ENCODE results near the gene AMZ1.
"Not testable (repeated sequence)": the region's sequence is repeated elsewhere in the genome, so short reads cannot be mapped to it uniquely, and the experiment has no call there.

The AMZ1 gene

DNA sequence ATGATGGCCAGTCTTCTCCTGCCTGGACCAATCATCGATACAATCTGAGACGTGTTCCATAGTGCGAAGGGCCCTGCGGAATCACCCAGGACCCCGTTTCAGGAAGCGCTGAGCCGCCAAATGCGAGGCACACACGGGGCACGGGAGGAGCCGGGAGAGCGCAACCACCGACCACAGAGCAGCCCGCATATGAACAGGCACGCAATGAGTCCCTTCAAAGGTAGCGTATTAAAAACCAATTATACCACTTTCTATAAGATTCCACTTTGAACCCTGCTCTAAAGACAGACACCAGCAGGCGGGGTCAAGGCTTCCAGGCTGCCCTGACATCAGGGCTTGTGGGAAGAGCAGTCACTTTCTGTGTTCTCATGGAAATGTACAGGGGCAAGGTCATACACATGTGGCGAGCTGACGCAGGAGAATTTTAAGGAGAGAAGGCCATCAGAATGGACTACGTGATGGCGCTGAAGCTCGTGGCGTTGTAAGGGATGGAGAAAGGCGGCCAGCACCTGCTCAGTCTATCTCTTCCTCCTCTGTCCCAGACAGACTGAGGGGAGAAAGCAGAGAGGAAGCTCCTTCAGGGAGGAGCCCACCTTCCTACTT is 46.2 kb downstream of the AMZ1 start:
- peak overlapping the region; percentile 92 for H3K27ac Mint-ChIP-seq
- H3K4me3 Mint-ChIP-seq, result peak overlapping the region; percentile 32
- peaks cover 2% of the 10 kb centered on the region for H3K27me3 Mint-ChIP-seq (ENCODE audit: low read depth, poor library complexity)
- peaks cover 58% of the 10 kb centered on the region for H3K4me1 Mint-ChIP-seq
- no peak for DNase-seq
- TF ChIP-seq, protein P1, sequence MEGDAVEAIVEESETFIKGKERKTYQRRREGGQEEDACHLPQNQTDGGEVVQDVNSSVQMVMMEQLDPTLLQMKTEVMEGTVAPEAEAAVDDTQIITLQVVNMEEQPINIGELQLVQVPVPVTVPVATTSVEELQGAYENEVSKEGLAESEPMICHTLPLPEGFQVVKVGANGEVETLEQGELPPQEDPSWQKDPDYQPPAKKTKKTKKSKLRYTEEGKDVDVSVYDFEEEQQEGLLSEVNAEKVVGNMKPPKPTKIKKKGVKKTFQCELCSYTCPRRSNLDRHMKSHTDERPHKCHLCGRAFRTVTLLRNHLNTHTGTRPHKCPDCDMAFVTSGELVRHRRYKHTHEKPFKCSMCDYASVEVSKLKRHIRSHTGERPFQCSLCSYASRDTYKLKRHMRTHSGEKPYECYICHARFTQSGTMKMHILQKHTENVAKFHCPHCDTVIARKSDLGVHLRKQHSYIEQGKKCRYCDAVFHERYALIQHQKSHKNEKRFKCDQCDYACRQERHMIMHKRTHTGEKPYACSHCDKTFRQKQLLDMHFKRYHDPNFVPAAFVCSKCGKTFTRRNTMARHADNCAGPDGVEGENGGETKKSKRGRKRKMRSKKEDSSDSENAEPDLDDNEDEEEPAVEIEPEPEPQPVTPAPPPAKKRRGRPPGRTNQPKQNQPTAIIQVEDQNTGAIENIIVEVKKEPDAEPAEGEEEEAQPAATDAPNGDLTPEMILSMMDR (IDR thresholded peaks at IDR 0.05), result no peak
- peaks cover 5% of the 10 kb centered on the region for H3K9me3 Mint-ChIP-seq
- H3K36me3 Mint-ChIP-seq (ENCODE audit: low read depth), result peaks cover 57% of the 10 kb centered on the region

DNA sequence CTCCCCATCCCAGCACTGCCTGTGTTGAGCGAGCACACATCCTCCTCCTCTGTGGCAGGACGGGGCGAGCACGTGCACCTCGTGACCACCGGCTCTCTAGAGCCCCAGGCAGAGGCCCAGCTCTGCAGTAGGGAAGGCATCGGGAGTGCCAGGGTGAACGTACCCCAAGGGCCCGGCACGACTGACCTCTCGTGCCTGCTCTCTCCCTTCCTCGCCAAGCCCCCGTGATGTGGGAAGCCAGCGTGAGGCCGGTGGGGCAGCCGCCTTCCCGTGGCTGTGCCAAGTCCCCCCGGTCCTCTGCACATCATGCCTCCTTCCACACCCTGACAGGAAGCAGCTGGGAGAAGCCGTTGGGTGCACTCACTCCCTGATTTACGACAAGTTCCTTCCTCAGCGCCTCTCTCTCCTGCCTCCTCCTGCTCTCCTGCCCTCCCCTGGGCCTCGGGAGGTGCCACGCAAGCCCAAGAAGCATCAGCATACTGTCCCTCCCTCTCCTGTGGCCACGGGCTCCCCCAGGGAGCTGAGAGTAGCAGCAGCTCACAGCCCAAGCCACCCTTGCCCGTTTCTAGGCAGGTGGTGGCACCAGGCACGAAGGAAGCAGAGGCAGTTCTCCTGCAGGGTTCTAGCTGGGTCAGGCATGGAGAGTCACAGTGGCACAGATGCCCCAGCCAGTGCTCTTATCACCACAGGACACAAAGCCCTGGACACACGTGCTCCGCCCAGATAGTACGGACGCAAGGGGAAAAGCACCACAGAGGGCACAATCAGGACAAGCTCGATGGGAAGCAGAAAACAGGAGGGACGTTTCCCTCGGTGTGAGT is 47.0 kb downstream of the AMZ1 start:
- H3K27ac Mint-ChIP-seq, result peak overlapping the region; percentile 85
- H3K27me3 Mint-ChIP-seq (ENCODE audit: low read depth, poor library complexity), result peaks cover 2% of the 10 kb centered on the region
- DNase-seq, result no peak
- H3K9me3 Mint-ChIP-seq, result peaks cover 6% of the 10 kb centered on the region
- peaks cover 57% of the 10 kb centered on the region for H3K36me3 Mint-ChIP-seq (ENCODE audit: low read depth)
- TF ChIP-seq, protein P1 (IDR thresholded peaks at IDR 0.05), result no peak
- peaks cover 50% of the 10 kb centered on the region for H3K4me1 Mint-ChIP-seq
- no peak overlapping the region for H3K4me3 Mint-ChIP-seq

DNA sequence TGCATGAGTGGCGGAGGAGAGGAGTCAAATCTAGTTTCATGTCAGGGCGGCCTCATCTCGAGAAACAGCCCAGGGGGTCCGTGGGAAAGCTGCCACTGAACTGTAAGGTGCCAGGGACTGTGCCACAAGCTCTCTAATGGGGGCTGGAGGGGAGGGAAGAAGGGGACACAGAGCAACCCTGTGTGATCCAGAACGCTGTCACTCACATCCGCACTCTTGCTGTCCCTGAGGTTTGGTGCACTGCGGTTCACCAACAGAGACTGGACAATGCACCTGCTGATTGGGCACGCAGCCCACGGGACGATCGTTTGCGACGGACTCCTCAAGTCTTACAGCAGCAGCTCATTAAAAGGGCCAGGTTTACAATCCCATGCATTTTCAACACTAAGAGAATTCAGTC is 47.7 kb downstream of the AMZ1 start:
- Mint-ChIP-seq H3K27me3 (ENCODE audit: low read depth, poor library complexity) (peaks cover 2% of the 10 kb centered on the region), H3K9me3 (peaks cover 13% of the 10 kb centered on the region), H3K27ac (peak overlapping the region; percentile 85), H3K4me3 (no peak overlapping the region), H3K4me1 (peaks cover 45% of the 10 kb centered on the region), H3K36me3 (ENCODE audit: low read depth) (peaks cover 59% of the 10 kb centered on the region)
- no peak for DNase-seq
- TF ChIP-seq, protein P1 (IDR thresholded peaks at IDR 0.05), result no peak

DNA sequence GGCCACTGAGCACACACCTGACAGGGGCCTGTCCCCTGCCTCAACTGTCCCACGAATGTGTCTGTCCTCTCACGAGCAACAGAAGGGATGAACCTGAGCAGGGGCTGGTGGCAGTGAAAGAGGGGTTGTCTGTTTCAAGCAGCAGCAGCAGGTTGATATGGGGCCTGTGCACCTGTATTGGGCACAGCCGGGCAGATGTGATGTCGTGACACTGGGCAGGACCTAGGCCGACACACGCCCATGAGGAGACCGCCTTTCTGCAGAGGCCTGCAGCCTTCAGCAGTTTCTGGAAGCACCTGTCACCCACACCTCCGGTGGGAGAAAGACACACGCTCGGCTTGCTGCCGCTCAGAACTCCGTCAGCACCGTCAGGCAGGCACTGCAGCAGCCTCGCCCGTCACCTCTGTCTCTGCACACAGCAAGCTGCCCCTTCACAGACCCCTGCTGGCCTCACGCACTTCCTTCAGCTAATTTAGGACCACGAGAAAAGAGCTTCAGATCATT is 48.5 kb downstream of the AMZ1 start:
- Mint-ChIP-seq H3K4me3 (no peak overlapping the region), H3K27ac (no peak overlapping the region), H3K27me3 (ENCODE audit: low read depth, poor library complexity) (peaks cover 2% of the 10 kb centered on the region), H3K9me3 (peaks cover 13% of the 10 kb centered on the region), H3K4me1 (peaks cover 45% of the 10 kb centered on the region), H3K36me3 (ENCODE audit: low read depth) (peaks cover 53% of the 10 kb centered on the region)
- no peak for DNase-seq
- TF ChIP-seq, protein P1 (IDR thresholded peaks at IDR 0.05), result no peak

DNA sequence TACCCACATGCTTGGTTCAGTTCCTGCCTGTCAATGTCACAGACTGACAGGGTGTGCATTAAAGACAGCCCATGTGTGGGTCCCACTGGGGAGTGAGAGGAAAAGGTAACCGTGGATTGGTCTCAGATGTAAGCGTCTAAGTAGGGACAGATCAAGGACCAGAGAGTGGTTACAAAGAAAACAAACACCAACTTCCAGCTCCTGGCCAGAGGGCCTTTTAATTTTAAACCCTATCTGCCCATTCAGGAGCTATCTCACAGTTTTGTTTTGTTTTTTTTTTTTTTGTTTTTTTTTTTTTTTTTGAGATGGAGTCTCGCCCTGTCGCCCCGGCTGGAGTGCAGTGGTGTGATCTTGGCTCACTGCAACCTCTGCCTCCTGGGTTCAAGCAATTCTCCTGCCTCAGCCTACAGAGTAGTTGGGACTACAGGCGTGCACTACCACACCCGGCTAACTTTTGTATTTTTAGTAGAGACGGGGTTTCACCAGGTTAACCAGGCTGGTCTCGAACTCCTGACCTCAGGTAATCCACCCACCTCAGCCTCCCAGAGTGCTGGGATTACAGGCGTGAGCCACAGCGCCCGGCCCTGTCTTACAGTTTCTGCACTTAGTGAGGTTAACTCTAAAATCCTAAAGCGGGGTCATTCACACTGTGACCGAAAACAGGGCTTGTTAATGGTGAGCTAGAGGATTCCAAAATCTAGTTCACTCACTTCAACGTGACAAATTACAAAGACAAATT is 49.2 kb downstream of the AMZ1 start:
- not testable (repeated sequence) for H3K4me3 Mint-ChIP-seq; DNase-seq; H3K27ac Mint-ChIP-seq; H3K27me3 Mint-ChIP-seq (ENCODE audit: low read depth, poor library complexity)
- H3K4me1 Mint-ChIP-seq, result peaks cover 45% of the 10 kb centered on the region
- H3K9me3 Mint-ChIP-seq, result peaks cover 13% of the 10 kb centered on the region
- peaks cover 47% of the 10 kb centered on the region for H3K36me3 Mint-ChIP-seq (ENCODE audit: low read depth)

Measured in nephron progenitor cell (in vitro differentiated cells).